C4-2B (cell line): ENCODE measurements around the gene RUSF1.
"Not testable (repeated sequence)": the region's sequence is repeated elsewhere in the genome, so short reads cannot be mapped to it uniquely, and the experiment has no call there.

Experiments
- CTCF ChIP-seq: fragments of 450-650 bp; conservative IDR thresholded peaks from 2 replicates; pipeline ENCODE4 v1.5.1; 2017; ENCODE audit warnings: mild to moderate bottlenecking
- ZFX ChIP-seq: fragments of 450-650 bp; IDR thresholded peaks from 2 replicates; pipeline ENCODE4 v1.6.1; 2017

- not testable (repeated sequence) for TF ChIP-seq CTCF, ZFX
These were observed 30.0 kb upstream of the RUSF1 start for GRCh38 chr16:31538243-31538598.
